Measurements from ENCODE around the gene KDM1A.

KDM1A gene

GRCh38 chr1:23019094-23019862 lies at the start of gene KDM1A:
Gene KDM1A, plus strand, starts transcription at chr1:23019468. Its CDS starts 129 bp downstream, at chr1:23019597.
- peak; percentile 28 for TF ChIP-seq CTCF (IDR thresholded peaks at IDR 0.05; ENCODE audit: low read depth, low read length, missing control alignments)
- H3K4me3 ChIP-seq (replicated peaks; ENCODE audit: low read depth, low read length): peak within 1 kb of the TSS; percentile 87
- DNase-seq (ENCODE audit: extremely low read depth, low read depth): peak; percentile 92

GRCh38 chr1:22970096-22970495 lies 49.2 kb upstream of the KDM1A start:
- no peak for TF ChIP-seq CTCF (IDR thresholded peaks at IDR 0.05; ENCODE audit: low read depth, low read length, missing control alignments)

GRCh38 chr1:22971161-22971560 lies 48.1 kb upstream of the KDM1A start:
- no peak for TF ChIP-seq CTCF (IDR thresholded peaks at IDR 0.05; ENCODE audit: low read depth, low read length, missing control alignments)
- no peak for DNase-seq (ENCODE audit: extremely low read depth, low read depth)
- H3K4me3 ChIP-seq (replicated peaks; ENCODE audit: low read depth, low read length): no peak overlapping the region

More at GRCh38 chr1:22970096-22970495, 49.2 kb upstream of the KDM1A start:
- no peak overlapping the region for H3K4me3 ChIP-seq (replicated peaks; ENCODE audit: low read depth, low read length)
- no peak for DNase-seq (ENCODE audit: extremely low read depth, low read depth)

GRCh38 chr1:22971611-22972405 lies 47.5 kb upstream of the KDM1A start:
- no peak overlapping the region for H3K4me3 ChIP-seq (replicated peaks; ENCODE audit: low read depth, low read length)
- TF ChIP-seq CTCF (IDR thresholded peaks at IDR 0.05; ENCODE audit: low read depth, low read length, missing control alignments): no peak
- no peak for DNase-seq (ENCODE audit: extremely low read depth, low read depth)

- no peak for TF ChIP-seq CTCF (IDR thresholded peaks at IDR 0.05; ENCODE audit: low read depth, low read length, missing control alignments)
- no peak within 1 kb of the TSS for H3K4me3 ChIP-seq (replicated peaks; ENCODE audit: low read depth, low read length)
- DNase-seq (ENCODE audit: extremely low read depth, low read depth): no peak
Measured at GRCh38 chr1:22972760-22973159, 46.5 kb upstream of the KDM1A start, which contains the start of gene LACTBL1. Gene LACTBL1, minus strand, starts transcription at chr1:22972866. Its CDS starts 550 bp downstream, at chr1:22972316.

GRCh38 chr1:22975694-22976093 lies 43.6 kb upstream of the KDM1A start:
- H3K4me3 ChIP-seq (replicated peaks; ENCODE audit: low read depth, low read length): no peak overlapping the region
- no peak for TF ChIP-seq CTCF (IDR thresholded peaks at IDR 0.05; ENCODE audit: low read depth, low read length, missing control alignments)
- no peak for DNase-seq (ENCODE audit: extremely low read depth, low read depth)

Measured in HFF-Myc (cell line).